ENCODE results near the gene FARP1.

- TF ChIP-seq CTCF (IDR thresholded peaks at IDR 0.05) (no peak), POLR2A (IDR thresholded peaks at IDR 0.05) (no peak)
These were observed 225.1 kb downstream of the FARP1 start for GRCh38 chr13:98368019-98368418.
